ENCODE data around the gene GPRC5D.

The GPRC5D gene

GRCh38 chr12:12893438-12893837 is 58.5 kb downstream of the GPRC5D start:
- no peak overlapping the region for H3K18ac ChIP-seq (ENCODE audit: low read depth in 1 of 2, low read length in 2 of 2)
- no peak overlapping the region for H4K91ac ChIP-seq (ENCODE audit: low read length)
- H3K27me3 ChIP-seq (ENCODE audit: control insufficient read depth in 1 of 2, insufficient read depth in 1 of 2, low read length in 2 of 2), result no peaks in the 10 kb centered on the region
- H3K79me1 ChIP-seq (replicated peaks; ENCODE audit: low read length, poor library complexity, severe bottlenecking), result peaks cover 12% of the 10 kb centered on the region
- no peak overlapping the region for H3K27ac ChIP-seq (ENCODE audit: low read length, poor library complexity, severe bottlenecking)
- H4K8ac ChIP-seq (ENCODE audit: low read length), result no peak overlapping the region
- H2BK120ac ChIP-seq (ENCODE audit: low read depth, low read length), result no peak overlapping the region
- no peak overlapping the region for H3K4me2 ChIP-seq (ENCODE audit: low read length, poor library complexity, severe bottlenecking)
- no peak overlapping the region for H2BK5ac ChIP-seq (ENCODE audit: low read depth, low read length, poor library complexity, severe bottlenecking)
- no peak overlapping the region for H2BK15ac ChIP-seq (ENCODE audit: low read depth, poor library complexity, severe bottlenecking)
- no peak overlapping the region for H2AK5ac ChIP-seq (ENCODE audit: low read length, severe bottlenecking)
- no peak overlapping the region for H3K4ac ChIP-seq (ENCODE audit: low read depth in 1 of 2, low read length in 2 of 2)
- H3K14ac ChIP-seq (ENCODE audit: low read length in 2 of 2), result no peak overlapping the region
- H3K9ac ChIP-seq (ENCODE audit: low read length), result no peak overlapping the region
- peak overlapping the region in 1 of 2 experiments; percentile 80 for H3K4me3 ChIP-seq (ENCODE audit: insufficient read depth in 1 of 2, low read depth in 1 of 2, low read length in 2 of 2)
- no peaks in the 10 kb centered on the region for H3K36me3 ChIP-seq (ENCODE audit: control insufficient read depth in 1 of 2, insufficient read depth in 2 of 2, low read depth in 1 of 2, low read length in 2 of 2)
- H3K4me1 ChIP-seq (ENCODE audit: control insufficient read depth, insufficient read depth, low read depth, low read length), result peaks cover 24% of the 10 kb centered on the region
- H2AFZ ChIP-seq (ENCODE audit: low read depth, low read length), result no peak overlapping the region
- H3K9me3 ChIP-seq (ENCODE audit: control insufficient read depth, low read length), result no peaks in the 10 kb centered on the region
- no peak overlapping the region for H2BK12ac ChIP-seq (ENCODE audit: low read length in 2 of 2)
- WGBS, result 91% methylated on average over 5 of the region's 5 CpGs
- DNase-seq, result no peak
- no peak overlapping the region for H3K23ac ChIP-seq (ENCODE audit: low read length in 2 of 2)

- Histone ChIP-seq H2BK12ac (ENCODE audit: low read length in 2 of 2) (peak overlapping the region; percentile 23 to 78), H3K79me1 (replicated peaks; ENCODE audit: low read length, poor library complexity, severe bottlenecking) (peaks cover 10% of the 10 kb centered on the region), H3K27ac (ENCODE audit: low read length, poor library complexity, severe bottlenecking) (no peak overlapping the region), H3K4me2 (ENCODE audit: low read length, poor library complexity, severe bottlenecking) (no peak overlapping the region), H2AK5ac (ENCODE audit: low read length, severe bottlenecking) (peak overlapping the region; percentile 3), H2BK15ac (ENCODE audit: low read depth, poor library complexity, severe bottlenecking) (peak overlapping the region; percentile 19), H3K9ac (ENCODE audit: low read length) (no peak overlapping the region), H3K18ac (ENCODE audit: low read depth in 1 of 2, low read length in 2 of 2) (peak overlapping the region; percentile 40 to 45), H3K23ac (ENCODE audit: low read length in 2 of 2) (peak overlapping the region in 1 of 2 experiments; percentile 46), H2AFZ (ENCODE audit: low read depth, low read length) (no peak overlapping the region), H4K8ac (ENCODE audit: low read length) (peak overlapping the region; percentile 78), H3K27me3 (ENCODE audit: control insufficient read depth in 1 of 2, insufficient read depth in 1 of 2, low read length in 2 of 2) (no peaks in the 10 kb centered on the region), H4K91ac (ENCODE audit: low read length) (no peak overlapping the region), H2BK5ac (ENCODE audit: low read depth, low read length, poor library complexity, severe bottlenecking) (no peak overlapping the region), H2BK120ac (ENCODE audit: low read depth, low read length) (peak overlapping the region; percentile 81), H3K4me1 (ENCODE audit: control insufficient read depth, insufficient read depth, low read depth, low read length) (peaks cover 24% of the 10 kb centered on the region), H3K4me3 (ENCODE audit: insufficient read depth in 1 of 2, low read depth in 1 of 2, low read length in 2 of 2) (peak overlapping the region in 1 of 2 experiments; percentile 80), H3K36me3 (ENCODE audit: control insufficient read depth in 1 of 2, insufficient read depth in 2 of 2, low read depth in 1 of 2, low read length in 2 of 2) (no peaks in the 10 kb centered on the region), H3K14ac (ENCODE audit: low read length in 2 of 2) (peak overlapping the region in 1 of 2 experiments; percentile 50), H3K9me3 (ENCODE audit: control insufficient read depth, low read length) (no peaks in the 10 kb centered on the region), H3K4ac (ENCODE audit: low read depth in 1 of 2, low read length in 2 of 2) (peak overlapping the region; percentile 56 to 60)
- DNase-seq, result no peak
- WGBS, result 45% methylated on average over 10 of the region's 10 CpGs
Observed at GRCh38 chr12:12892681-12893141, 59.3 kb downstream of the GPRC5D start.

GRCh38 chr12:12891881-12892355 is 60.1 kb downstream of the GPRC5D start:
- Histone ChIP-seq H2BK120ac (ENCODE audit: low read depth, low read length) (peak overlapping the region; percentile 54), H2BK5ac (ENCODE audit: low read depth, low read length, poor library complexity, severe bottlenecking) (no peak overlapping the region), H3K4me1 (ENCODE audit: control insufficient read depth, insufficient read depth, low read depth, low read length) (peaks cover 22% of the 10 kb centered on the region), H2AFZ (ENCODE audit: low read depth, low read length) (no peak overlapping the region), H3K9me3 (ENCODE audit: control insufficient read depth, low read length) (no peaks in the 10 kb centered on the region), H3K4me2 (ENCODE audit: low read length, poor library complexity, severe bottlenecking) (peak overlapping the region; percentile 49), H2AK5ac (ENCODE audit: low read length, severe bottlenecking) (peak overlapping the region; percentile 10), H3K4ac (ENCODE audit: low read depth in 1 of 2, low read length in 2 of 2) (no peak overlapping the region), H4K8ac (ENCODE audit: low read length) (peak overlapping the region; percentile 12), H2BK15ac (ENCODE audit: low read depth, poor library complexity, severe bottlenecking) (no peak overlapping the region), H2BK12ac (ENCODE audit: low read length in 2 of 2) (no peak overlapping the region), H3K36me3 (ENCODE audit: control insufficient read depth in 1 of 2, insufficient read depth in 2 of 2, low read depth in 1 of 2, low read length in 2 of 2) (no peaks in the 10 kb centered on the region), H3K9ac (ENCODE audit: low read length) (peak overlapping the region; percentile 92), H3K23ac (ENCODE audit: low read length in 2 of 2) (no peak overlapping the region), H3K4me3 (ENCODE audit: insufficient read depth in 1 of 2, low read depth in 1 of 2, low read length in 2 of 2) (peak overlapping the region in 1 of 2 experiments; percentile 80), H4K91ac (ENCODE audit: low read length) (no peak overlapping the region), H3K27ac (ENCODE audit: low read length, poor library complexity, severe bottlenecking) (no peak overlapping the region), H3K14ac (ENCODE audit: low read length in 2 of 2) (no peak overlapping the region), H3K18ac (ENCODE audit: low read depth in 1 of 2, low read length in 2 of 2) (peak overlapping the region; percentile 56 to 60), H3K27me3 (ENCODE audit: control insufficient read depth in 1 of 2, insufficient read depth in 1 of 2, low read length in 2 of 2) (no peaks in the 10 kb centered on the region), H3K79me1 (replicated peaks; ENCODE audit: low read length, poor library complexity, severe bottlenecking) (peaks cover 6% of the 10 kb centered on the region)
- DNase-seq, result no peak
- 40% methylated on average over 7 of the region's 7 CpGs for WGBS

- Histone ChIP-seq H3K9ac (ENCODE audit: low read length) (peak within 1 kb of the TSS; percentile 92), H2BK12ac (ENCODE audit: low read length in 2 of 2) (peak within 1 kb of the TSS in 1 of 2 experiments; percentile 81)
- WGBS, result under 1% methylated on average over 46 of the region's 50 CpGs
Observed at GRCh38 chr12:12891080-12891880, 60.7 kb downstream of the GPRC5D start, which contains the start of gene GPRC5A. Gene GPRC5A, plus strand, starts transcription at chr12:12891562. Its CDS starts 16,688 bp downstream, at chr12:12908250.

More at GRCh38 chr12:12891080-12891880, 60.7 kb downstream of the GPRC5D start, which contains the start of gene GPRC5A:
- Histone ChIP-seq H3K79me1 (replicated peaks; ENCODE audit: low read length, poor library complexity, severe bottlenecking) (peaks cover 6% of the 10 kb centered on the region), H3K23ac (ENCODE audit: low read length in 2 of 2) (no peak within 1 kb of the TSS), H2AFZ (ENCODE audit: low read depth, low read length) (peak within 1 kb of the TSS; percentile 93), H3K4me2 (ENCODE audit: low read length, poor library complexity, severe bottlenecking) (peak within 1 kb of the TSS; percentile 91), H3K4me1 (ENCODE audit: control insufficient read depth, insufficient read depth, low read depth, low read length) (peaks cover 20% of the 10 kb centered on the region), H2BK5ac (ENCODE audit: low read depth, low read length, poor library complexity, severe bottlenecking) (no peak within 1 kb of the TSS), H2BK120ac (ENCODE audit: low read depth, low read length) (peak within 1 kb of the TSS; percentile 54), H3K27me3 (ENCODE audit: control insufficient read depth in 1 of 2, insufficient read depth in 1 of 2, low read length in 2 of 2) (no peaks in the 10 kb centered on the region), H3K9me3 (ENCODE audit: control insufficient read depth, low read length) (no peaks in the 10 kb centered on the region), H3K27ac (ENCODE audit: low read length, poor library complexity, severe bottlenecking) (peak within 1 kb of the TSS; percentile 20), H2AK5ac (ENCODE audit: low read length, severe bottlenecking) (peak within 1 kb of the TSS; percentile 10), H4K91ac (ENCODE audit: low read length) (no peak within 1 kb of the TSS), H3K36me3 (ENCODE audit: control insufficient read depth in 1 of 2, insufficient read depth in 2 of 2, low read depth in 1 of 2, low read length in 2 of 2) (no peaks in the 10 kb centered on the region), H3K4me3 (ENCODE audit: insufficient read depth in 1 of 2, low read depth in 1 of 2, low read length in 2 of 2) (peak within 1 kb of the TSS; percentile 53 to 80), H4K8ac (ENCODE audit: low read length) (peak within 1 kb of the TSS; percentile 42), H3K14ac (ENCODE audit: low read length in 2 of 2) (peak within 1 kb of the TSS in 1 of 2 experiments; percentile 41), H3K4ac (ENCODE audit: low read depth in 1 of 2, low read length in 2 of 2) (peak within 1 kb of the TSS; percentile 15 to 57), H3K18ac (ENCODE audit: low read depth in 1 of 2, low read length in 2 of 2) (peak within 1 kb of the TSS; percentile 65 to 83), H2BK15ac (ENCODE audit: low read depth, poor library complexity, severe bottlenecking) (peak within 1 kb of the TSS; percentile 73)
- DNase-seq, result peak; percentile 94
